Stimulated activated CD8-positive, alpha-beta memory T cell treated with anti-CD3 and anti-CD28 coated beads, Interleukin-12 subunit alpha, Interleukin-12 subunit beta, amount 100 ng/mL, for 24 hours (primary cell): ENCODE results near the gene CSNK1D.
A peak's percentile ranks its signal among the peaks of the same experiment; 100 is the strongest.

Experiments
- DNase-seq: peaks from one replicate; pipeline ENCODE4 v3.0.0-alpha.2; 2020; ENCODE audit errors: extremely low read depth

Gene CSNK1D

GRCh38 chr17:82295472-82295814, 21.9 kb upstream of the CSNK1D start:
- DNase-seq, result no peak

DNA sequence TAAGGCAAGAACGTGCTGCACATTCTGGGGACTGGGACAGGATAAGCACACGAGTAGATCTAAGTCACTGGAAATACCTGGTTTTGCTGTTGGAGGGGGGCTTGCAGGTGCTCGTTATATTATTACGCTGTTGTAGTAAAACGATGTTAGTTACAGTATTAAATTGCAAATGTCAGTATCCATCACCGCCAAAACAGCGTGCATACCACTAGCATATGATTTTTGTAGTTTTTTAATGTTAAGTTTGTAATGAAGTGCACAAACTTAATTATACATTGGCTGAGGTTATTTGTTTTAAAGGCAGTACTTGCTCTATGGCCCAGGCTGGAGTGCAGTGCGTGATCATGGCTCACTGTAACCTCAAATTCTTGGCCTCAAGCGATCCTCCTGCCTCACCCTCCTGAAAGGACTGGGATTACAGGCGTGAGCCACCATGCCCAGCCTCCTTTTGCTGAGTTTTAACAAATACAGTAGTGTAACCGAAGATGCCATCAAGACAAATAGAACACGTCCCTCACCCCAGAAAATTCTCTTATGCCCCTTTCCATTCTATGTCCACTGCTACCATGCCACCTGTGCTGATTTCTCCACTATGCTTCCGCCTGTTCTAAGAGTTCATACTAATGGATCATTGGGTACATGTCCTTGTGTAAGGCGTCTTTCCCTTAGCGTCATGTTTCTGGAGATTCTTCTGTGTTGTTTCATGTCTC, 20.7 kb upstream of the CSNK1D start:
- no peak for DNase-seq

DNA sequence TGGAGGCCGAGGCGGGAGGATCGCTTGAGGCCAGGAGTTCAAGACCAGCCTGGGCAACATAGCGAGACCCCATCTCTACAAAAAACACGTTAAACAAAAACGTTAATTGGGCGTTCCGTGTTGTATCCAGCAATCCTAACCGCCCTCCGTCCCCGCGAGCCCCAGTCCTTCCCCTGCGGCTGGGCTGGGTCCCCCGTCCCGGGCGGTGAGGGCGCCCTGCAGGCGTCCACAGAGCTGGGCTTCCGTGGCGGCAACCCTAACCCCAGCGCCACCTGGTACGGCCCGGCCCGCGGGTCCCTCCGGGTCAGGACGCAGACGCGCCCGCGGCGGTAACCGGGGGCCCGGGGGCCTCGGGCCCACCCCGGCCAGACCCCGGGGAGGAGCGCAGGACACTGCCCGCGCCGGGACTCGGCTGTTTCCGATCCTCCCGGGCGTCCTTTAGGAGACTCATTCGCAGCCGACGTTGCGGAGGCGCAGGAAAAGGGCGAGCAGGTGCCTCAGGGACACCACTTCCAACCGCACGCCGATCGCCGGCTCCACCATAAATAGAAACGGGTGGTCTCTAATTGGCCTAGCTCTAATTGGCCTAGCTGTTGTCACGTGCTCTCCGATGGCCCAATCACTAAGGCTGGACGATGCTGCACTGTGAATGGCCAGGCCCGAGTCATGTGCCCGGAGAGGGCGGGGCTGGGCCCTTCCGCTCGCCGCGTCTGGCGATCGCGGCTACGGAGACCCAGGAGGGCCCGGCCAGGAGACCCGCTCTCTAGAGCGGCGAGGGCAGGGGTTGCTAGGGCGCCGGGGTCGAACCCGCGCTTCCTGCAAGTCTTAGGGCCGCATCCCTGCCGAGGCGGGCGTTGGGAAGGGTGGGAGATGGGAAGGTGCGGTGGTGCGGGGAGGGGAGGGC, 19.0 kb upstream of the CSNK1D start:
- peak; percentile 82 for DNase-seq

- no peak for DNase-seq
Measured at GRCh38 chr17:82291582-82292250, 18.2 kb upstream of the CSNK1D start.

GRCh38 chr17:82287868-82288801, 14.6 kb upstream of the CSNK1D start:
- DNase-seq, result no peak

DNA sequence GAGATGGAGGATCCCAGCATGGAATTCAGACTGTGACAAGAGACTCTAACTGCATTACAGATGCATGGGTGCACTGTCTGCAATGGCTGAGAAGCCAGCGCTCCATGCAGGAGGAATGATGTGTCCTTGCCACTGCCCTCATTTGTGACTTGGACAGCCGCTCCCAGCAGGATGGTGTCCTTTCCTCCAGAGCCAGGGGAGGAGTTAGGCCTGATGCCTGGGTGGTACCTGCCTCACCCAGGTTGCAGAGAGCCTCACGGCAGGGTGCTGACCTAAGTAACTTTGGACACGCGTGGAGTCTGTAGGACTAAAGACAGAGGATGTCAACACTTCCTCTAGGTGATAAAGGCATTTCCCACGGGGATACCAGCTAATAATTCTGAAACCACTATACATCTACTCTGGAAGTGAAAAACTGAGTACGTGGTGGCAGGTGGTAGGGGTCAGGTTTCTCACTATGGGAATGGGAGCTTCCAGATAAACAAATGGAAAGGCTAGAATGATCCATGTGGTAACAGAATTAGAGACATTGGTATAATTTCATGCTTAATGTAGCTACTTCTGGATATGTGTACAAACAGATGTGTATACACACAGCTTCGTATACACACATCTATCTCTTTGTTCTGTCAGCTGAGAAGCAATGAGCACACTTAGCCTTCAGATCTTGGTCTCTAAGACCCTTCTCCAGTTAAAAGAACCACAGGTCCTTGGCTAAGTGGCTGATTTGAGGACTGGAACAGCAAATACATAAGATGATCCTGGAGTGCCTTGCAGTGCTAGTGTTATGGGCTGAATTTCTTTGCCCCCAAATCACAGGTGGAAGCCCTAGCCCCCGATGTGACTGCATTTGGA, 13.7 kb upstream of the CSNK1D start:
- DNase-seq, result no peak

- DNase-seq, result no peak
Measured at GRCh38 chr17:82285141-82285540, 11.6 kb upstream of the CSNK1D start.

- DNase-seq, result no peak
Measured at GRCh38 chr17:82283208-82283749, 9.8 kb upstream of the CSNK1D start.

- no peak for DNase-seq
Measured at GRCh38 chr17:82282239-82283207, 9.0 kb upstream of the CSNK1D start.

DNA sequence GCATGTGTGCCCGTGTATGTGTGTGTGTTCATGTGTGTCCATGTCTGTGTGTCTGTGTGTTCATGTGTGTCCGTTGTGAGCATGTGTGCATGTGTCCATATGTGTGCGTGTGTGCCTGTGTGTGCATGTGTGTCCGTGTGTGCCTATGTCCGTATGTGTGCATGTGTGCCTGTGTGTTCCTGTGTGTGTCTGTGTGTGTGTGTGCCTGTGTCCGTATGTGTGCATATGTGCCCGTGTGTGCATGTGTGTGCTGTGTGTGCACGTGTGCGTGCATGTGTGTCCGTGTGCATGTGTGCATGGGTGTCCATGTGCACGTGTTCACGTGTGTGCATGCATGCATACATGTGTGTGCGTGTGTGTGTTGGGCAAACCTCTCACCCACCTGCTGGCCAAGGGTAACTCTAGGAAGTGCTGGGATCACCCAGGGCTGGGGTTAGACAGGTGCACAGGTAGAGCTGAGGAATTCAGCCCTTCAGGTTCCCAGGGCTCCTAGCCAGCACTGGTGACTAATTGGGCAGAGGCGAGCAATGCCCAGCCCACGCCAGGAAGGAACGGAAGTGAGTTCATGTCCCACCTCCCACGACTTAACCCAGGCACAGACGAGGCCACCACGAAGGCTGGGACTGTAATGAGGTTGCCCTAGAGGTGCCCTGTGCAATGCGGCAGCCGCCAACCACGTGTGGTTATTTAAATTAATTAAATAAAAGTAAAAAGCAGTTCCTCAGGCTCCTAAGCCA, 8.2 kb upstream of the CSNK1D start:
- DNase-seq, result no peak

DNA sequence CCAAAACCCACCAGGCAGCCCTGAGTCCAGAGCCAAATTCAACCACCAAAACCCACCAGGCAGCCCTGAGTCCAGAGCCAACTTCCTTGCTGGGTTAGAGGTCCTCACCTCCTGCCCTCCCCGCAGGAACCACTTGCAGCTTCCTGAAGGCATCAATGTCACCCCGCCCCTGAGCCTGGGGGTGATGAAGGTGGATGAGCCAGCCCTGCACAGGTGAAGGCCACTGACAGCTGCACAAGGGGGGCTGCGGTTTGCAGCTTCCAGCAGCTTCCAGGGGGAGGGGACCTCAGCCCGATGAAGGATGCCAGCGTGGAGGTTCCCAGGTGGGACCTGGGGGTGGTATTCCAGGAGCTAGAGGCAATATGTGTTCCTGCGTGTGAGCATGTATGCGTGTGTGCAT, 7.6 kb upstream of the CSNK1D start:
- DNase-seq, result no peak

DNA sequence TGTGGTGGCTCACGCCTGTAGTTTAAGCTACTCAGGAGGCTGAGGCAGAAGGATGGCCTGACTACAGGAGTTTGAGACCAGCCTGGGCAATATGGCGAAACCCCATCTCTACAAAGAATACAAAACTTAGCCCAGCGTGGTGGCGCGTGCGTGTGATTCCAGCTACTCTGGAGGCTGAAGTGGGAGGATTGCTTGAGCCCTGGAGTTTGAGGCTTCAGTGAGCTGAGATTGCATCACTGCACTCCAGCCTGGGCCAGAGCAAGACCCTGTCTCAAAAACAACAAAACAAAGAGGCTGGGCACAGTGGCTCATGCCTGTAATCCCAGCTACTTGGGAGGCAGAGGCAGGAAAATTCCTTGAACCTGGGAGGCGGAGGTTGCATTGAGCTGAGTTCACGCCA, 7.0 kb upstream of the CSNK1D start:
- no peak for DNase-seq

DNA sequence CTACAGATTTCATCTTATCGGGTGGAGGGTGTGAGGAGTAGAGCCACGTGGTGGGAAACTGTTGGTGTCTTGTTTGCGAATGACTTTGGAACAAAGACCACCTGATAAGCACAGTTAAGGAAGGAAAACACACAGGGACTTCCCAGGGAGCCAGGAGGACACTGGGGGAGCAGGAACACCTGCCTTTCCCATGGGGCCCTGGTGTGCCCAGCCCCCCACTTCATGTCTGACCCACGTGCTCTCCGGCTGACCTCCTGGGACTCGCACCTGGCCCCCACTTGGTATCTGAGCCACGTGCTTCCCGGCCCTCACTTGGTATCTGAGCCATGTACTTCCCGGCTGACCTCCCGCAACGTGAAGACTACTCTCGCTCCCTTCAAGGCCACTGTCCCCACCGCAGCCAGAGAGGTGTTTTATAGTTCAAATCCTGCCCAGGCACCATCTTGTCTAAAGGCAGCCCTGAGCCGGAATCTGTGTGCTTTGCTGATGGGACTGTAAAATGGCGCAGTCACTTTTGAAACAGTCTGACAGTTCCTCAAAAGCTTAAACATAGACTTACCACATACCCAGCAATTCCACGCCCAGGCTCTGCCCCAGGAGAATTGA, 5.4 kb upstream of the CSNK1D start:
- DNase-seq, result no peak

- DNase-seq, result no peak
Measured at GRCh38 chr17:82278308-82278707, 4.8 kb upstream of the CSNK1D start.

GRCh38 chr17:82277851-82278250, 4.4 kb upstream of the CSNK1D start:
- no peak for DNase-seq

DNA sequence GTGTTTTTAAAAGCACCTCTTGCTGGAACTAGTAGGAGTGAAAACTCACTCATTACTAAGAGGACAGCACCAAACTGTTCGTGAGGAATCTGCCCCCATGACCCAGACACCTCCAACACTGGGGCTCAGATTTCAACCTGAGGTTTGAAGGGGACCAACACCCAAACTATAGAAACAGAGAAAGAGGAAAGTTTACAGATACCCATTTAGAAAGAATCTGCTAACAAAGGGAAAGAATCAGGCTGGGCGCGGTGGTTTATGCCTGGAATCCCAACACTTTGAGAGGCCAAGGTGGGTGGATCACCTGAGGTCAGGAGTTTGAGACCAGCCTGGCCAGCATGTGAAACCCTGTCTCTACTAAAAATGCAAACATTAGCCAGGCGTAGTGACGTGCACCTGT, 3.4 kb upstream of the CSNK1D start:
- DNase-seq, result no peak

DNA sequence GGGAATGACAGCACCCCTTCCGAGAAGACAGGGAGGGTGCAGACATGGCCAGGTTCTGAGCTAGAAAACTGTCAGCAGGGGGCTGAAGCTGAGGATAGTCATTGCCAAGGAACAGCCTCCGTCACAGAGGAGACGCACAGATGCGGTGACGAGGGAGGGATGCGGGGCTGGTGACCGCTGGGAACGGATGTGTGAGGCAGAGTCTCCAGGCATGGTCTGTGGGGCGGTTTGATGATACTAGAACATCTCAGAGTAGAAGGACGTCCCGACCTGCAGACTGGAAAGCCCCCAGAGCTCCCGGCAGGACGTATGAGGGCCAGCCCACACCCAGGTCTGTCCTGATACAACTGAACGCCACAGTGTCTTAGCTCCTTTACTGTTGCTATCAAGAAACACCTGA, 1.8 kb upstream of the CSNK1D start:
- no peak for DNase-seq
